Measurements from ENCODE around the gene CCDC122.

The CCDC122 gene

DNA sequence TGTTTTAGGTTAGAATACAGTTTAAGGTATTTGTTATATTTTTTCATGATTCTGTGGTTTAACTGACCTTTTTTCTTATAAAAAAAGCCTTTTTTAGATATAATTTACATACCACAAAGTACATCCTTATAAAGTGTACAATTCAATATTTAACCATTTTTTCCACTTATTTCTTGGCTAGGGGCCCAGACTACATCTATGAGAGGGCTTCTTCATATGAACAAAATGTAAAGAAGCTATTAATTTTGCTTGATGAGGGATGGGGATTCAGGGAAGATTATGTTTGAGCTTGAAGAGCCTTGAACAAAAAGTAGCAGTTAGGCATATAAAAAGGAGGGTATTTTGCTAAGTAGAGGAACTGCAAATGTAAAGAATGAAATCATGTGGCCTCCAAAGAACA is 2.2 kb downstream of the CCDC122 start:
- no peak for DNase-seq (ENCODE audit: low read depth)

GRCh38 chr13:43876366-43876765 is 3.2 kb downstream of the CCDC122 start:
- no peak for DNase-seq (ENCODE audit: low read depth)

DNA sequence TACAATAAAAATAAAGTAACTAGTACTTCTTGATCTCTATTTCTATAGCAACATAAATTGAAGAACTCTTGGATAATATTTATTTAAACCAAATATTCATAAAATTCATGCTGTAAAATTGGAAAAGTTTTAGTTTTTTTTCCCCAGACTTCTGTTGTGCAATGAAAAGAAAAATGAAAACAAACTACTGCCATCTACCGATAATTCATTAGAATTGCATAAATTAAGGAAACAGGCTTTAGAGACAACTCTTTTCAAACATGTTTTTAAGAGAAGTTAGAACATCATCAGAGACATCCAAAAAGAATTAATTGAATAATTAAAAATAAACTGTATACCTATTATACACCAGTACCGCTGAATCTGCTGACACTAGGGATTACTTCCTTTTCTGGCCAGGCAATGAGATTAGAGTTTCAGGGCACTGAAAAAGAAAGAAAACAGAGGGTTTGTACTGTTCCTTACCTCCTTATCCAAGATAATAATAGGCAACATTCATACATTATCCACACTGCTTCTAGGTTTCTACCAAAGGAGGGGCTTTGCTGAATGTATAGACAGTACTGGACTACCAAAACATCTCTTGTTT is 4.9 kb downstream of the CCDC122 start:
- DNase-seq (ENCODE audit: low read depth): peak; percentile 24

GRCh38 chr13:43872181-43872580 is 7.4 kb downstream of the CCDC122 start:
- no peak for DNase-seq (ENCODE audit: low read depth)

- DNase-seq (ENCODE audit: low read depth): peak; percentile 87
Observed at GRCh38 chr13:43865892-43866291, 13.6 kb downstream of the CCDC122 start.

DNA sequence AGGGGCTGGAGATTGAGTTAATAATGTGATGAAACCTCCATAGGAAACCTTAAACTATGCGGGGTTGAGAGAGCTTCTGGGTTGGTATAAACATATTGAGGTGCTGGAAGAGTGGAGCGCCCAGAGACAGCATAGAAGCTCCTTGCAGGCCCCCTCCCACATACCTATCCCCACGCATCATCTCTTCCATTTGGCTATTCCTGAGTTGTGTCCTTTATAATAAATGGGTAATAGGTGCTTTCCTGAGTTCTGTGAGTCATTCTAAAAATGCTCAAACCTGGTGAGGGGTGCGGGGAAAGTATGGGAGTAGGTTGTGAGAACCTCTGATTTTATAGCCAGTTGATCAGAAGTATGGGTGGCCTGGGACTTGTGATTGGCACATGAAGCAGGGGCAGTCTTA is 14.6 kb downstream of the CCDC122 start:
- no peak for DNase-seq (ENCODE audit: low read depth)

- no peak for DNase-seq (ENCODE audit: low read depth)
Observed at GRCh38 chr13:43861863-43862262, 17.7 kb downstream of the CCDC122 start.

- no peak for DNase-seq (ENCODE audit: low read depth)
Observed at GRCh38 chr13:43852923-43853404, 26.6 kb downstream of the CCDC122 start.

DNA sequence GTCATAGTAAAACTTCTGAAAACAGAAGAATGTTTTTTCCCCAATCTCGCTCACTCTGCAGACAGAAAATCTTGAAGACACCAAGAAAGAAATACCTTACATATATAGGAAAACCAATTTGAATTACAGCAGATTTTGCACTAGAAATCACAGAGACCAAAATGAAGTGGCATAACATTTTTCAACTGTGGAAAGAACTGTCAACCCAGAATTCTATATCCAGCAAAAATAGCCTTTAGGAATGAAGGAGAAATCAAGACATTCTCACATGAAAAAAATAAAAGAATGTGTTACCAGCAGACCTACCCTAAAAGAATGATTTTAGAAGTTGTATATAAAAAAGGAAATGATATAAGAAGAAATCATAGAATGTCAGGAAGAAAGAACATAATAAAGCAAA is 28.7 kb downstream of the CCDC122 start:
- DNase-seq (ENCODE audit: low read depth): no peak

DNA sequence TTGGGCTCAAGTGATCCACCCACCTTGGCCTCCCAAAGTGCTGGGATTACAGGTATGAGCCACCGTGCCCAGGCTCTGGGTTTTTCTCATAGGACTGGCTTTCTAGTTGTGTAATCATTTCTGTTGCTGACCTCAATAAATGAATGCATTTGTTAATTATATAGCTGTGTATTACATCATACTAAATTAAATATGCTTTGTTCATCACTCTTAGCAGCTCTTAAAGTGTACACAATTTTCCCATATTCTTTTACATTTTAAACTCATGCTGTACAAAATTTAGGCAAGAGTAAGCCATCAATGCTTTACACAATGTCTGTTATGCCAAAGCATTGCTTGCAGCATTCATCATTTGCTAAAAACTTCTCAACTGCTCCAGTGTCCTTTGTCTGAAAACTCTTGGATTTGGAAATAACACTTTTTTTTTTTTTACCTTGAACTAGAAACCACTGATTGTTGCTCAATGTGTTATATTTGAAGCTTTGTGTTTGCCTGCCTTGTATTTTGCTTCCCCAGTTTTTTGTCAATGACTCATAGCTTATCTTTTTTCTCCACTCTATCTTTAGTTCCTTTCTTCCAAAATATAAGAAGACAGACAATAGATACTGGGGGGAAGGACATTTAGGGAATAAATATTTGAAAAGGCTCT is 31.4 kb downstream of the CCDC122 start:
- peak; percentile 87 for DNase-seq (ENCODE audit: low read depth)

DNA sequence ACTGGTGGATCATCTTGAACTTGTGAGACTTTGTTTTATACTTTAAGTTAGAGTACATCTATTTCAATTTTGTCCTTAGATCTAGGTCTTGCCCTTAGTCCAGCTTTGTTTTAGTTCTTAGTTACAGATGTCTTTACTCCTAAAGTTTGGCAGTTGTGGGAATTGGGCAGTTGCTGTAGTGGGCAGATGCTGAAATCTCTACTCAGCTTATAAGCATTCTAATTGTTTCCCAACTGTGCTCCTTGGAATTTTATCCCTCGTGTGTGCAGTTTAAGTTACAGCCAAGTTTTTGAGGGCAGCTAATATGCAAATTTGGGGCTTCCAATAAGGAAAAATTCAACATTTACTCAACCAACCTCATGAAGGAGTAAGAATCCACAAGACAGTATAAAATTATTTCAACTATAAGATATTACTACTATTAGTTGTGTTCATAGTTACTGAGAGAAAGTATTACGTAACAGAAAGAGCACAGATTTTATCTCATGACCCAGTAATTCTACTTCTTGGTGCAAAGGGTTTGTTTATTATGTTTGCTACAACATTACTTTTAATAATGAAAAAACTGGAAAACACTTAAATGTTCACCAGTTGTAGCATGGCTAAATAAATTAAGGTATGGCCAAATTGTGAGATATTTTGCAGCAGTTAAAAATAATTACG is 32.9 kb downstream of the CCDC122 start:
- DNase-seq (ENCODE audit: low read depth): peak; percentile 77

GRCh38 chr13:43838909-43839308 is 40.6 kb downstream of the CCDC122 start:
- DNase-seq (ENCODE audit: low read depth): peak; percentile 14

GRCh38 chr13:43835701-43836100 is 43.8 kb downstream of the CCDC122 start:
- DNase-seq (ENCODE audit: low read depth): no peak

GRCh38 chr13:43831088-43831487 is 48.5 kb downstream of the CCDC122 start:
- peak; percentile 17 for DNase-seq (ENCODE audit: low read depth)

DNA sequence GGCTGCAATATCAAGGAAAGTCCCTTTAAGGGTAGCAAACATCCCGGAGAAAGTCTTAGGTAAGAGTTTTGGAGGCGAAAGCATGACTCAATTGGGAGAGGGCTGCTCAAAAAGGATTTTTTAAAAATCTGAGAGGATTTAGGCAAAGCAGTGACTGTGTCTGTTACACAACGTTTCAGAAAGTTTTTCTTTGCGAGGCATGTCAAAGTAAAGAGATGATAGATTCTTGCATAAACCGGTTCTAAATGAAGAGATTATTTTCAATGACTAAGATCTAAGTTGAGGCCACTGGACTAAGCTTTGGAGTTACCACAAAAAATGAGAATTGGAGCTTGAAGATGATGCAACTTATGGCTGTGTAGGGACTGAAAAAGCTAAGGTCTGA is 49.1 kb downstream of the CCDC122 start:
- peak; percentile 87 for DNase-seq (ENCODE audit: low read depth)

GRCh38 chr13:43824656-43825055 is 54.9 kb downstream of the CCDC122 start:
- peak; percentile 14 for DNase-seq (ENCODE audit: low read depth)

GRCh38 chr13:43822969-43823368 is 56.6 kb downstream of the CCDC122 start:
- no peak for DNase-seq (ENCODE audit: low read depth)

GRCh38 chr13:43816401-43816889 is 63.1 kb downstream of the CCDC122 start:
- no peak for DNase-seq (ENCODE audit: low read depth)

DNA sequence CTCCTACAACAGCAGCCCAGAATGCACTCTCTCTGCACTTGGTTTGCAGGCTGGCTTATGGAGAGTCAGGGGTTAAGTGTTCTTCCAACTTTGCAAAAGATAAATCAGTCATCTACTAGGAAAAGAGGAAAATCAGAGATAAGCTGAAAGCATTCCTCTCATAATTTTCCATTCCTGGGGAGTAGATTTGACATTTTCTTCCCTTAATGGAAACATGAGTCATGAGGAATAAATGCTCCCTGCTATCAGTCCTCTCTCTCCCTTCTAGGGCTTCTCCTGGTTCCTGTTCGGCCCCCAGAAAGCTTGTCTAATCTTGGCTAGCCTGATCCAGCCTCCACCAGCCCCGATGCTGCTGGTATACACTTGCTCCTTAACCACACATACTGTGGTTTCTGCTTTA is 64.3 kb downstream of the CCDC122 start:
- no peak for DNase-seq (ENCODE audit: low read depth)

GRCh38 chr13:43808676-43809075 is 70.9 kb downstream of the CCDC122 start:
- no peak for DNase-seq (ENCODE audit: low read depth)

GRCh38 chr13:43805681-43806128 is 73.8 kb downstream of the CCDC122 start:
- DNase-seq (ENCODE audit: low read depth): no peak

DNA sequence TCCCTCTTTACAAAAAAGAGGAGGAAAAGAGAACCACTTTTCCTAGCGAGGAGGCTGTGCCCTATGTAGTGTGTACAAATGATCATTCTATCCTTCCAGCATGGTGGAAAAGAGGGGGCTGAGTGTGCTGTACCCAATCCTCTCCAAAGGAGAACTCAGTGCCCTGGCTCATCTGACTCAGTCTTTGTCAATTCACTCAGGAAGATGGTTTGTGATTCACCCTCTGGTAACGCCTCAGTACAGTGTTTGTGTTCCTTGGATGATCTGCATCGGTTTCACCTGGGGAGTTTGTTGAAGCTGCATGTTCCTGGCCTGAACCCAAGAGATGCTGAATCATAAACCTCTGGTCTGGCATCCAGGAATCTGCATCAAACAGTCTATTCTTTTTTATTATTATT is 74.5 kb downstream of the CCDC122 start:
- DNase-seq (ENCODE audit: low read depth): peak; percentile 63

GRCh38 chr13:43804461-43805070 is 75.0 kb downstream of the CCDC122 start:
- DNase-seq (ENCODE audit: low read depth): peak; percentile 70
